Activated CD8-positive, alpha-beta memory T cell treated with anti-CD3 and anti-CD28 coated beads, Interleukin-2, amount 50 U/mL, for 4 hours (primary cell): ENCODE data around the gene LBP.
"Not testable (repeated sequence)": the region's sequence is repeated elsewhere in the genome, so short reads cannot be mapped to it uniquely, and the experiment has no call there.

Experiments
- DNase-seq: peaks from one replicate; pipeline ENCODE4 v3.0.0-alpha.2; 2020

Gene LBP

GRCh38 chr20:38353316-38353715, 7.0 kb downstream of the LBP start:
- DNase-seq: no peak

GRCh38 chr20:38354227-38354626, 7.9 kb downstream of the LBP start:
- DNase-seq: no peak

GRCh38 chr20:38355161-38356012, 9.1 kb downstream of the LBP start:
- DNase-seq: no peak

- DNase-seq: no peak
Observed at GRCh38 chr20:38357653-38358207, 11.4 kb downstream of the LBP start.

GRCh38 chr20:38358556-38358955, 12.3 kb downstream of the LBP start:
- DNase-seq: no peak

- DNase-seq: no peak
Observed at GRCh38 chr20:38363004-38363747, 16.9 kb downstream of the LBP start.

- no peak for DNase-seq
Observed at GRCh38 chr20:38369389-38369788, 23.1 kb downstream of the LBP start.

GRCh38 chr20:38372806-38373205, 26.5 kb downstream of the LBP start:
- DNase-seq: no peak

- no peak for DNase-seq
Observed at GRCh38 chr20:38373231-38373867, 27.1 kb downstream of the LBP start.

- DNase-seq: no peak
Observed at GRCh38 chr20:38373898-38374297, 27.6 kb downstream of the LBP start.

GRCh38 chr20:38377039-38377685, 30.9 kb downstream of the LBP start:
- DNase-seq: no peak

GRCh38 chr20:38377838-38378237, 31.6 kb downstream of the LBP start:
- DNase-seq: not testable (repeated sequence)

GRCh38 chr20:38383147-38383546, 36.9 kb downstream of the LBP start:
- DNase-seq: no peak

GRCh38 chr20:38386004-38386403, 39.7 kb downstream of the LBP start:
- no peak for DNase-seq

- DNase-seq: no peak
Observed at GRCh38 chr20:38386851-38387250, 40.6 kb downstream of the LBP start.

- no peak for DNase-seq
Observed at GRCh38 chr20:38387953-38388352, 41.7 kb downstream of the LBP start.

- DNase-seq: no peak
Observed at GRCh38 chr20:38392356-38392755, 46.1 kb downstream of the LBP start.

- DNase-seq: no peak
Observed at GRCh38 chr20:38393259-38393658, 47.0 kb downstream of the LBP start.

- DNase-seq: no peak
Observed at GRCh38 chr20:38395165-38395564, 48.9 kb downstream of the LBP start.

GRCh38 chr20:38395751-38396395, 49.6 kb downstream of the LBP start:
- not testable (repeated sequence) for DNase-seq

- no peak for DNase-seq
Observed at GRCh38 chr20:38402089-38402488, 55.8 kb downstream of the LBP start.

- no peak for DNase-seq
Observed at GRCh38 chr20:38402816-38403215, 56.5 kb downstream of the LBP start.
